ENCODE measurements around the gene TMEM54.

Gene TMEM54

GRCh38 chr1:32864375-32865019 lies 36.7 kb downstream of the TMEM54 start:
- Histone ChIP-seq H3K79me2 (ENCODE audit: insufficient read depth, low read length) (no peaks in the 10 kb centered on the region), H2AFZ (ENCODE audit: low read depth, low read length, severe bottlenecking) (no peak overlapping the region), H3K27me3 (ENCODE audit: low read length) (no peaks in the 10 kb centered on the region), H3K9ac (ENCODE audit: low read length) (no peak overlapping the region), H3K4me3 (ENCODE audit: insufficient read depth, low read length, poor library complexity, severe bottlenecking) (no peak overlapping the region), H3K4me2 (ENCODE audit: low read depth, low read length, poor library complexity, severe bottlenecking) (no peak overlapping the region), H3K9me2 (replicated peaks; ENCODE audit: insufficient read depth, low read length) (no peaks in the 10 kb centered on the region), H3K36me3 (ENCODE audit: low read length) (no peaks in the 10 kb centered on the region), H4K20me1 (ENCODE audit: low read depth, low read length) (no peaks in the 10 kb centered on the region), H3K9me3 (ENCODE audit: insufficient read depth, low read length) (no peaks in the 10 kb centered on the region), H3K27ac (ENCODE audit: low read depth, low read length) (no peak overlapping the region), H3F3A (ENCODE audit: insufficient read depth) (no peaks in the 10 kb centered on the region)
- TF ChIP-seq CTCF (IDR thresholded peaks at IDR 0.05; ENCODE audit: insufficient read depth, low read length, poor library complexity, severe bottlenecking) = no peak
- TF ChIP-seq EZH2phosphoT487 (conservative IDR thresholded peaks at IDR 0.05; ENCODE audit: low read length) = no peak

GRCh38 chr1:32863881-32864245 lies 37.3 kb downstream of the TMEM54 start:
- H2AFZ ChIP-seq (ENCODE audit: low read depth, low read length, severe bottlenecking) = no peak overlapping the region
- H3F3A ChIP-seq (ENCODE audit: insufficient read depth) = no peaks in the 10 kb centered on the region
- no peak overlapping the region for H3K27ac ChIP-seq (ENCODE audit: low read depth, low read length)
- no peaks in the 10 kb centered on the region for H3K27me3 ChIP-seq (ENCODE audit: low read length)
- no peak overlapping the region for H3K9ac ChIP-seq (ENCODE audit: low read length)
- TF ChIP-seq CTCF (IDR thresholded peaks at IDR 0.05; ENCODE audit: insufficient read depth, low read length, poor library complexity, severe bottlenecking) = no peak
- no peak for TF ChIP-seq EZH2phosphoT487 (conservative IDR thresholded peaks at IDR 0.05; ENCODE audit: low read length)
- no peaks in the 10 kb centered on the region for H3K36me3 ChIP-seq (ENCODE audit: low read length)
- H3K79me2 ChIP-seq (ENCODE audit: insufficient read depth, low read length) = no peaks in the 10 kb centered on the region
- H4K20me1 ChIP-seq (ENCODE audit: low read depth, low read length) = no peaks in the 10 kb centered on the region
- no peak overlapping the region for H3K4me2 ChIP-seq (ENCODE audit: low read depth, low read length, poor library complexity, severe bottlenecking)
- H3K4me3 ChIP-seq (ENCODE audit: insufficient read depth, low read length, poor library complexity, severe bottlenecking) = no peak overlapping the region
- no peaks in the 10 kb centered on the region for H3K9me2 ChIP-seq (replicated peaks; ENCODE audit: insufficient read depth, low read length)
- no peaks in the 10 kb centered on the region for H3K9me3 ChIP-seq (ENCODE audit: insufficient read depth, low read length)

- Histone ChIP-seq H3K27ac (ENCODE audit: low read depth, low read length) (no peak overlapping the region), H3K4me3 (ENCODE audit: insufficient read depth, low read length, poor library complexity, severe bottlenecking) (no peak overlapping the region), H2AFZ (ENCODE audit: low read depth, low read length, severe bottlenecking) (no peak overlapping the region), H3K9me2 (replicated peaks; ENCODE audit: insufficient read depth, low read length) (no peaks in the 10 kb centered on the region), H3K36me3 (ENCODE audit: low read length) (no peaks in the 10 kb centered on the region), H3K9ac (ENCODE audit: low read length) (no peak overlapping the region), H3F3A (ENCODE audit: insufficient read depth) (no peaks in the 10 kb centered on the region), H3K4me2 (ENCODE audit: low read depth, low read length, poor library complexity, severe bottlenecking) (no peak overlapping the region), H4K20me1 (ENCODE audit: low read depth, low read length) (no peaks in the 10 kb centered on the region), H3K9me3 (ENCODE audit: insufficient read depth, low read length) (no peaks in the 10 kb centered on the region), H3K27me3 (ENCODE audit: low read length) (no peaks in the 10 kb centered on the region), H3K79me2 (ENCODE audit: insufficient read depth, low read length) (no peaks in the 10 kb centered on the region)
- TF ChIP-seq CTCF (IDR thresholded peaks at IDR 0.05; ENCODE audit: insufficient read depth, low read length, poor library complexity, severe bottlenecking) = no peak
- TF ChIP-seq EZH2phosphoT487 (conservative IDR thresholded peaks at IDR 0.05; ENCODE audit: low read length) = no peak
Measured at GRCh38 chr1:32863218-32863880, 37.8 kb downstream of the TMEM54 start.
